Amygdala (tissue), 56 donors: Measurements from ENCODE around the gene SLC6A7.

Experiments
- DNase-seq, 56 donors: peaks; one replicate each; lab custom pipeline; 2025; lab: John Stamatoyannopoulos, UW

Gene SLC6A7

GRCh38 chr5:150254774-150255173 lies 64.9 kb downstream of the SLC6A7 start:
- DNase-seq: no peak

- no peak for DNase-seq
These were observed 66.0 kb downstream of the SLC6A7 start for GRCh38 chr5:150255659-150256409.

DNA sequence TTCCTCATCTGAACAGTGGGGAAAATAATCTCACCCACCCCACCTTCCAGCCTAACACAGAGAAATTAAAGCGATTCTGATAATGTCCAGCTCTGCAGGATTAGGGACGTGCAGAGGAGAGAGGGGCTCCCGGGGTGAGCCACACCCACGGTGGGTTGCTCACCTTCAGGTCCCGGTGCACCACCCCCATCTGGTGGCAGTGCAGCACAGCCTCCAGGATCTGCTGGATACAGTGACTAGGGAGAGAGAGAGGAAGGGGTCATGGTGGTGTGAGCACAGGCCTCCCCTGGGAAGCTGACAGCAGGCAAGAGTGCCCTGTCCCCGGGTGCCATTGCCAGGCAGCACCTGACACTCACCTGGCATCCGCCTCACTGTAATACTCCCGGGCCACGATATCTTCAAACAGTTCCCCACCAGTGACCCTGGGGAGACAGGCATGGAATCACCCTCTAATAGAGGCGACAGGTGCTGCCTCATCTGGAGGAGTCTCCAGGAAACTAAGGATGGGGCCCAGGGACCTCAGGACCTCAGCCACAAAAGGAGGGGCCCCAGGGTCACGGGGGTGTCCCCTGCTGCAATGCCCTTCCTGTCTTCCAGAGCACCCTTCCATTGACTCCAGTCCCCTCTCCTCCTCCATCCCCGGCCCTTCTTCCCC lies 66.7 kb downstream of the SLC6A7 start:
- no peak for DNase-seq

GRCh38 chr5:150257424-150257823 lies 67.6 kb downstream of the SLC6A7 start:
- no peak for DNase-seq

DNA sequence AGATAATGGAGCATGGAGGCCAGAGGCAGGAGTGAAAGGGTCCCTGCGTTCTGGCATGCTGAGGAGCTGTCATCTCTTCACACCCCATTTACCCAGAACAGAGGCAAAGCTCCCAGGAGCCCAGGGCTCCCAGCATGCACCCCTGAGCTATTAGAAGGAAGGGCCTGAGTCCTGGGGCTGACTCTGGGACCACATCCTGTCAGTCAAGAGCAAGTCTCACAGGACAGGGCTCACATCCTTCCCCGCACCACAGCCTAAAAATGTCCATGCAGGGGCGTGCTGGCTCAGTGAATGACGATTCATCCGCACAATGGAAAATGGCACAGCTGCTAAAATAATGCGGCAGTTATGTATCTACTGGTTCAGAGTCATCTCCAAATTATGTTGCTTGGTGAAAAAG lies 68.3 kb downstream of the SLC6A7 start:
- peak in 5 of 56 donors; percentile 23 to 40 (median 30) for DNase-seq
